ENCODE data around the gene GRAP2.

The GRAP2 gene

GRCh38 chr22:39958949-39959639 is 58.2 kb downstream of the GRAP2 start:
- Histone ChIP-seq H3K27me3 (ENCODE audit: insufficient read depth, low read length, poor library complexity, severe bottlenecking) (no peaks in the 10 kb centered on the region), H3K79me2 (ENCODE audit: insufficient read depth, low read length) (peaks cover 52% of the 10 kb centered on the region), H3F3A (ENCODE audit: low read depth) (peaks cover 22% of the 10 kb centered on the region), H3K4me1 (ENCODE audit: insufficient read depth, low read length, poor library complexity, severe bottlenecking) (peaks cover 90% of the 10 kb centered on the region), H3K36me3 (ENCODE audit: insufficient read depth, low read length) (peaks cover 59% of the 10 kb centered on the region; the same call in 1 of the 2 replicates), H3K9me3 (ENCODE audit: insufficient read depth, low read depth, low read length) (no peaks in the 10 kb centered on the region), H3K4me2 (ENCODE audit: low read depth, low read length, poor library complexity, severe bottlenecking) (peak overlapping the region; percentile 76), H2AFZ (ENCODE audit: low read length) (no peak overlapping the region), H3K4me3 (ENCODE audit: low read length, poor library complexity, severe bottlenecking) (no peak overlapping the region), H3K9ac (ENCODE audit: low read depth, low read length, poor library complexity, severe bottlenecking) (peak overlapping the region; percentile 72), H4K20me1 (ENCODE audit: insufficient read depth, low read length, poor library complexity, severe bottlenecking) (no peaks in the 10 kb centered on the region), H3K9me2 (replicated peaks; ENCODE audit: low read depth, low read length) (no peaks in the 10 kb centered on the region)
- TF ChIP-seq CTCF (conservative IDR thresholded peaks at IDR 0.05; ENCODE audit: low read length) (no peak), EZH2phosphoT487 (IDR thresholded peaks at IDR 0.05; ENCODE audit: borderline replicate concordance) (no peak)

- H3K4me3 ChIP-seq (ENCODE audit: low read length, poor library complexity, severe bottlenecking), result peak within 1 kb of the TSS; percentile 57
- H3K79me2 ChIP-seq (ENCODE audit: insufficient read depth, low read length), result peaks cover 45% of the 10 kb centered on the region
- peaks cover 82% of the 10 kb centered on the region for H3K4me1 ChIP-seq (ENCODE audit: insufficient read depth, low read length, poor library complexity, severe bottlenecking)
- H2AFZ ChIP-seq (ENCODE audit: low read length), result no peak within 1 kb of the TSS
- H3K9ac ChIP-seq (ENCODE audit: low read depth, low read length, poor library complexity, severe bottlenecking), result peak within 1 kb of the TSS; percentile 72
- TF ChIP-seq EZH2phosphoT487 (IDR thresholded peaks at IDR 0.05; ENCODE audit: borderline replicate concordance) (no peak), CTCF (conservative IDR thresholded peaks at IDR 0.05; ENCODE audit: low read length) (no peak)
- peaks cover 22% of the 10 kb centered on the region for H3F3A ChIP-seq (ENCODE audit: low read depth)
- peaks cover 60% of the 10 kb centered on the region; the same call in 1 of the 2 replicates for H3K36me3 ChIP-seq (ENCODE audit: insufficient read depth, low read length)
- H3K9me3 ChIP-seq (ENCODE audit: insufficient read depth, low read depth, low read length), result no peaks in the 10 kb centered on the region
- H3K27me3 ChIP-seq (ENCODE audit: insufficient read depth, low read length, poor library complexity, severe bottlenecking), result no peaks in the 10 kb centered on the region
- peak within 1 kb of the TSS; percentile 77 for H3K4me2 ChIP-seq (ENCODE audit: low read depth, low read length, poor library complexity, severe bottlenecking)
- H4K20me1 ChIP-seq (ENCODE audit: insufficient read depth, low read length, poor library complexity, severe bottlenecking), result no peaks in the 10 kb centered on the region
- no peaks in the 10 kb centered on the region for H3K9me2 ChIP-seq (replicated peaks; ENCODE audit: low read depth, low read length)
Measured at GRCh38 chr22:39959640-39960447, 59.0 kb downstream of the GRAP2 start, which contains the start of gene TMA7B. Gene TMA7B, plus strand, starts transcription at chr22:39960397. Its CDS starts 3,978 bp downstream, at chr22:39964375.

- Histone ChIP-seq H3K79me2 (ENCODE audit: insufficient read depth, low read length) (peaks cover 32% of the 10 kb centered on the region; the same call in 1 of the 2 replicates), H3K9me2 (replicated peaks; ENCODE audit: low read depth, low read length) (no peaks in the 10 kb centered on the region), H3K9me3 (ENCODE audit: insufficient read depth, low read depth, low read length) (no peaks in the 10 kb centered on the region), H3K4me2 (ENCODE audit: low read depth, low read length, poor library complexity, severe bottlenecking) (peak overlapping the region; percentile 77), H2AFZ (ENCODE audit: low read length) (no peak overlapping the region), H3K36me3 (ENCODE audit: insufficient read depth, low read length) (peaks cover 62% of the 10 kb centered on the region; the same call in 1 of the 2 replicates), H3K27me3 (ENCODE audit: insufficient read depth, low read length, poor library complexity, severe bottlenecking) (no peaks in the 10 kb centered on the region), H4K20me1 (ENCODE audit: insufficient read depth, low read length, poor library complexity, severe bottlenecking) (no peaks in the 10 kb centered on the region), H3K4me3 (ENCODE audit: low read length, poor library complexity, severe bottlenecking) (peak overlapping the region; percentile 57), H3K9ac (ENCODE audit: low read depth, low read length, poor library complexity, severe bottlenecking) (peak overlapping the region; percentile 72), H3K4me1 (ENCODE audit: insufficient read depth, low read length, poor library complexity, severe bottlenecking) (peaks cover 70% of the 10 kb centered on the region), H3F3A (ENCODE audit: low read depth) (peaks cover 22% of the 10 kb centered on the region)
- TF ChIP-seq CTCF (conservative IDR thresholded peaks at IDR 0.05; ENCODE audit: low read length), result no peak
- TF ChIP-seq EZH2phosphoT487 (IDR thresholded peaks at IDR 0.05; ENCODE audit: borderline replicate concordance), result no peak
Measured at GRCh38 chr22:39960791-39961746, 60.2 kb downstream of the GRAP2 start.

Measured in Loucy (cell line).